Body of pancreas (tissue), 4 donors: Measurements from ENCODE around the gene AFF4.

Experiments used
- CTCF ChIP-seq, 7 experiments: fragments of 450-650 bp in 4 of 7; fragments of 200-600 bp in 3 of 7; sonication (generic) in 3 of 7; IDR thresholded peaks; one replicate each; pipeline ENCODE4 v1.5.1; 2016 to 2019; ENCODE audit warnings: antibody characterized with exemption in 7 of 7
- POLR2A ChIP-seq, 3 donors: fragments of 450-650 bp; IDR thresholded peaks; one replicate each; pipeline ENCODE4 v1.6.1; 2016; ENCODE audit warnings: antibody characterized with exemption in 3 of 3, mild to moderate bottlenecking in 2 of 3

- TF ChIP-seq CTCF (IDR thresholded peaks at IDR 0.05): no peak
- TF ChIP-seq POLR2A (IDR thresholded peaks at IDR 0.05): no peak
These were observed 125.6 kb downstream of the AFF4 start for GRCh38 chr5:132837868-132838267.
